ENCODE data around the gene HOMER1.

Gene HOMER1

GRCh38 chr5:79503794-79504495, 10.0 kb downstream of the HOMER1 start:
- no peak for TF ChIP-seq CTCF (IDR thresholded peaks at IDR 0.05; ENCODE audit: low read depth, low read length)
- H3K4me3 ChIP-seq (ENCODE audit: low read depth, low read length), result no peak overlapping the region
- H3K9me3 ChIP-seq, result no peaks in the 10 kb centered on the region
- DNase-seq, result no peak
- H3K36me3 ChIP-seq, result no peaks in the 10 kb centered on the region
- H3K27me3 ChIP-seq, result peaks cover 2% of the 10 kb centered on the region; the same call in 1 of the 2 replicates
- H3K4me1 ChIP-seq, result no peaks in the 10 kb centered on the region

- no peak for TF ChIP-seq CTCF (IDR thresholded peaks at IDR 0.05; ENCODE audit: low read depth, low read length)
- H3K4me3 ChIP-seq (ENCODE audit: low read depth, low read length), result no peak overlapping the region
- no peaks in the 10 kb centered on the region for H3K4me1 ChIP-seq
- no peak for DNase-seq
- no peaks in the 10 kb centered on the region for H3K27me3 ChIP-seq
- no peaks in the 10 kb centered on the region for H3K9me3 ChIP-seq
- H3K36me3 ChIP-seq, result no peaks in the 10 kb centered on the region
These were observed 14.2 kb downstream of the HOMER1 start for GRCh38 chr5:79499640-79500273.

GRCh38 chr5:79495311-79495710, 18.6 kb downstream of the HOMER1 start:
- Histone ChIP-seq H3K36me3 (no peaks in the 10 kb centered on the region), H3K27me3 (peaks cover 6% of the 10 kb centered on the region; the same call in 1 of the 2 replicates), H3K4me3 (ENCODE audit: low read depth, low read length) (no peak overlapping the region), H3K4me1 (no peaks in the 10 kb centered on the region), H3K9me3 (no peaks in the 10 kb centered on the region)
- no peak for TF ChIP-seq CTCF (IDR thresholded peaks at IDR 0.05; ENCODE audit: low read depth, low read length)
- DNase-seq, result no peak

GRCh38 chr5:79493596-79494345, 20.2 kb downstream of the HOMER1 start:
- Histone ChIP-seq H3K4me1 (no peaks in the 10 kb centered on the region), H3K36me3 (no peaks in the 10 kb centered on the region), H3K4me3 (ENCODE audit: low read depth, low read length) (no peak overlapping the region), H3K27me3 (peaks cover 12% of the 10 kb centered on the region), H3K9me3 (no peaks in the 10 kb centered on the region)
- TF ChIP-seq CTCF (IDR thresholded peaks at IDR 0.05; ENCODE audit: low read depth, low read length), result no peak
- DNase-seq, result no peak

- TF ChIP-seq CTCF (IDR thresholded peaks at IDR 0.05; ENCODE audit: low read depth, low read length), result no peak
- no peaks in the 10 kb centered on the region for H3K4me1 ChIP-seq
- H3K36me3 ChIP-seq, result no peaks in the 10 kb centered on the region
- no peak overlapping the region for H3K4me3 ChIP-seq (ENCODE audit: low read depth, low read length)
- no peak for DNase-seq
- H3K9me3 ChIP-seq, result no peaks in the 10 kb centered on the region
- H3K27me3 ChIP-seq, result peaks cover 12% of the 10 kb centered on the region
These were observed 22.1 kb downstream of the HOMER1 start for GRCh38 chr5:79491690-79492317.
